ENCODE measurements around the gene UNC5CL. TPM values are rescaled to one million over a fixed set of nuclear protein-coding genes. Genes with fewer than 3 reads are reported as not detected.

Gene UNC5CL
- total and polyA plus RNA-seq, 2 experiments from 2014 or later, result 0.87 to 1.2 TPM

DNA sequence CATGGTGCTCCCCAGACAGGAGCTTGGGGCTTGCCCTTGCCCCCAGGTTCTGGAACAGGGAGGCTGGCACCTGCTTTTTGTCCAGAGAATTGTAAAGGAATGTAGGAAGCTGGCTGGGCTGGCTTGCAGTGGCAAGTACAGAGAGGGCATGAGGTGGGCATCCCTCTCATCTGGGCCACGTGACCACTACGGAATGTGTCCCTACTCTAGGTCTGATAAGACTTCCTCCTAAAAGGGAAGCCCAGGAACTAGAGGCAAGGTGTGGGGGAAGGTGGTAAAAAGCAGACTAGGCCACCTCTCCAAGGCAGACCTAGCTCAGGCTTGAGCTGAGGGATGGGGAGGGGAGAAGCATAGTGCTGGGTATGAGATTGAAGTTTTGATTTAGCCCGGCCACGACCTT is 38.8 kb downstream of the UNC5CL start:
- peaks cover 8% of the 10 kb centered on the region for H3K27me3 Mint-ChIP-seq (ENCODE audit: insufficient read depth, low read depth, poor library complexity)
- Histone ChIP-seq H3F3A (replicated peaks; ENCODE audit: low read depth) (peaks cover 9% of the 10 kb centered on the region), H3K4me2 (no peak overlapping the region), H3K9me2 (ENCODE audit: insufficient read depth) (peaks cover 12% of the 10 kb centered on the region), H4K20me1 (replicated peaks; ENCODE audit: insufficient read depth) (no peaks in the 10 kb centered on the region), H3K36me3 (ENCODE audit: insufficient read depth) (no peaks in the 10 kb centered on the region), H3K27ac (ENCODE audit: low read depth) (no peak overlapping the region), H3K4me1 (ENCODE audit: insufficient read depth) (peaks cover 37% of the 10 kb centered on the region), H3K79me2 (replicated peaks; ENCODE audit: insufficient read depth) (no peaks in the 10 kb centered on the region), H3K27me3 (ENCODE audit: insufficient read depth) (no peaks in the 10 kb centered on the region), H2AFZ (no peak overlapping the region), H3K4me3 (no peak overlapping the region)
- ATAC-seq, result no peak
- TF ChIP-seq CREB1 (CRISPR knock-in tag; IDR thresholded peaks at IDR 0.05; ENCODE audit: low read depth), result no peak
- TF ChIP-seq STAT1 (IDR thresholded peaks at IDR 0.05; ENCODE audit: unreplicated experiment), result no peak
- TF ChIP-seq ZNF114 (CRISPR knock-in tag; IDR thresholded peaks at IDR 0.05), result no peak
- no peak for TF ChIP-seq EZH2 (IDR thresholded peaks at IDR 0.05; ENCODE audit: low read depth, unreplicated experiment)
- TF ChIP-seq NANOG (IDR thresholded peaks at IDR 0.05; ENCODE audit: borderline replicate concordance), result no peak
- TF ChIP-seq, protein P1, sequence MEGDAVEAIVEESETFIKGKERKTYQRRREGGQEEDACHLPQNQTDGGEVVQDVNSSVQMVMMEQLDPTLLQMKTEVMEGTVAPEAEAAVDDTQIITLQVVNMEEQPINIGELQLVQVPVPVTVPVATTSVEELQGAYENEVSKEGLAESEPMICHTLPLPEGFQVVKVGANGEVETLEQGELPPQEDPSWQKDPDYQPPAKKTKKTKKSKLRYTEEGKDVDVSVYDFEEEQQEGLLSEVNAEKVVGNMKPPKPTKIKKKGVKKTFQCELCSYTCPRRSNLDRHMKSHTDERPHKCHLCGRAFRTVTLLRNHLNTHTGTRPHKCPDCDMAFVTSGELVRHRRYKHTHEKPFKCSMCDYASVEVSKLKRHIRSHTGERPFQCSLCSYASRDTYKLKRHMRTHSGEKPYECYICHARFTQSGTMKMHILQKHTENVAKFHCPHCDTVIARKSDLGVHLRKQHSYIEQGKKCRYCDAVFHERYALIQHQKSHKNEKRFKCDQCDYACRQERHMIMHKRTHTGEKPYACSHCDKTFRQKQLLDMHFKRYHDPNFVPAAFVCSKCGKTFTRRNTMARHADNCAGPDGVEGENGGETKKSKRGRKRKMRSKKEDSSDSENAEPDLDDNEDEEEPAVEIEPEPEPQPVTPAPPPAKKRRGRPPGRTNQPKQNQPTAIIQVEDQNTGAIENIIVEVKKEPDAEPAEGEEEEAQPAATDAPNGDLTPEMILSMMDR (conservative IDR thresholded peaks at IDR 0.05; ENCODE audit: low read depth in 2 of 2), result no peak
- TF ChIP-seq, protein P2, sequence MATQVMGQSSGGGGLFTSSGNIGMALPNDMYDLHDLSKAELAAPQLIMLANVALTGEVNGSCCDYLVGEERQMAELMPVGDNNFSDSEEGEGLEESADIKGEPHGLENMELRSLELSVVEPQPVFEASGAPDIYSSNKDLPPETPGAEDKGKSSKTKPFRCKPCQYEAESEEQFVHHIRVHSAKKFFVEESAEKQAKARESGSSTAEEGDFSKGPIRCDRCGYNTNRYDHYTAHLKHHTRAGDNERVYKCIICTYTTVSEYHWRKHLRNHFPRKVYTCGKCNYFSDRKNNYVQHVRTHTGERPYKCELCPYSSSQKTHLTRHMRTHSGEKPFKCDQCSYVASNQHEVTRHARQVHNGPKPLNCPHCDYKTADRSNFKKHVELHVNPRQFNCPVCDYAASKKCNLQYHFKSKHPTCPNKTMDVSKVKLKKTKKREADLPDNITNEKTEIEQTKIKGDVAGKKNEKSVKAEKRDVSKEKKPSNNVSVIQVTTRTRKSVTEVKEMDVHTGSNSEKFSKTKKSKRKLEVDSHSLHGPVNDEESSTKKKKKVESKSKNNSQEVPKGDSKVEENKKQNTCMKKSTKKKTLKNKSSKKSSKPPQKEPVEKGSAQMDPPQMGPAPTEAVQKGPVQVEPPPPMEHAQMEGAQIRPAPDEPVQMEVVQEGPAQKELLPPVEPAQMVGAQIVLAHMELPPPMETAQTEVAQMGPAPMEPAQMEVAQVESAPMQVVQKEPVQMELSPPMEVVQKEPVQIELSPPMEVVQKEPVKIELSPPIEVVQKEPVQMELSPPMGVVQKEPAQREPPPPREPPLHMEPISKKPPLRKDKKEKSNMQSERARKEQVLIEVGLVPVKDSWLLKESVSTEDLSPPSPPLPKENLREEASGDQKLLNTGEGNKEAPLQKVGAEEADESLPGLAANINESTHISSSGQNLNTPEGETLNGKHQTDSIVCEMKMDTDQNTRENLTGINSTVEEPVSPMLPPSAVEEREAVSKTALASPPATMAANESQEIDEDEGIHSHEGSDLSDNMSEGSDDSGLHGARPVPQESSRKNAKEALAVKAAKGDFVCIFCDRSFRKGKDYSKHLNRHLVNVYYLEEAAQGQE (IDR thresholded peaks at IDR 0.05; ENCODE audit: unreplicated experiment), result no peak
- TF ChIP-seq ZNF331 (CRISPR knock-in tag; IDR thresholded peaks at IDR 0.05; ENCODE audit: low read depth), result no peak
- TF ChIP-seq, protein P3, sequence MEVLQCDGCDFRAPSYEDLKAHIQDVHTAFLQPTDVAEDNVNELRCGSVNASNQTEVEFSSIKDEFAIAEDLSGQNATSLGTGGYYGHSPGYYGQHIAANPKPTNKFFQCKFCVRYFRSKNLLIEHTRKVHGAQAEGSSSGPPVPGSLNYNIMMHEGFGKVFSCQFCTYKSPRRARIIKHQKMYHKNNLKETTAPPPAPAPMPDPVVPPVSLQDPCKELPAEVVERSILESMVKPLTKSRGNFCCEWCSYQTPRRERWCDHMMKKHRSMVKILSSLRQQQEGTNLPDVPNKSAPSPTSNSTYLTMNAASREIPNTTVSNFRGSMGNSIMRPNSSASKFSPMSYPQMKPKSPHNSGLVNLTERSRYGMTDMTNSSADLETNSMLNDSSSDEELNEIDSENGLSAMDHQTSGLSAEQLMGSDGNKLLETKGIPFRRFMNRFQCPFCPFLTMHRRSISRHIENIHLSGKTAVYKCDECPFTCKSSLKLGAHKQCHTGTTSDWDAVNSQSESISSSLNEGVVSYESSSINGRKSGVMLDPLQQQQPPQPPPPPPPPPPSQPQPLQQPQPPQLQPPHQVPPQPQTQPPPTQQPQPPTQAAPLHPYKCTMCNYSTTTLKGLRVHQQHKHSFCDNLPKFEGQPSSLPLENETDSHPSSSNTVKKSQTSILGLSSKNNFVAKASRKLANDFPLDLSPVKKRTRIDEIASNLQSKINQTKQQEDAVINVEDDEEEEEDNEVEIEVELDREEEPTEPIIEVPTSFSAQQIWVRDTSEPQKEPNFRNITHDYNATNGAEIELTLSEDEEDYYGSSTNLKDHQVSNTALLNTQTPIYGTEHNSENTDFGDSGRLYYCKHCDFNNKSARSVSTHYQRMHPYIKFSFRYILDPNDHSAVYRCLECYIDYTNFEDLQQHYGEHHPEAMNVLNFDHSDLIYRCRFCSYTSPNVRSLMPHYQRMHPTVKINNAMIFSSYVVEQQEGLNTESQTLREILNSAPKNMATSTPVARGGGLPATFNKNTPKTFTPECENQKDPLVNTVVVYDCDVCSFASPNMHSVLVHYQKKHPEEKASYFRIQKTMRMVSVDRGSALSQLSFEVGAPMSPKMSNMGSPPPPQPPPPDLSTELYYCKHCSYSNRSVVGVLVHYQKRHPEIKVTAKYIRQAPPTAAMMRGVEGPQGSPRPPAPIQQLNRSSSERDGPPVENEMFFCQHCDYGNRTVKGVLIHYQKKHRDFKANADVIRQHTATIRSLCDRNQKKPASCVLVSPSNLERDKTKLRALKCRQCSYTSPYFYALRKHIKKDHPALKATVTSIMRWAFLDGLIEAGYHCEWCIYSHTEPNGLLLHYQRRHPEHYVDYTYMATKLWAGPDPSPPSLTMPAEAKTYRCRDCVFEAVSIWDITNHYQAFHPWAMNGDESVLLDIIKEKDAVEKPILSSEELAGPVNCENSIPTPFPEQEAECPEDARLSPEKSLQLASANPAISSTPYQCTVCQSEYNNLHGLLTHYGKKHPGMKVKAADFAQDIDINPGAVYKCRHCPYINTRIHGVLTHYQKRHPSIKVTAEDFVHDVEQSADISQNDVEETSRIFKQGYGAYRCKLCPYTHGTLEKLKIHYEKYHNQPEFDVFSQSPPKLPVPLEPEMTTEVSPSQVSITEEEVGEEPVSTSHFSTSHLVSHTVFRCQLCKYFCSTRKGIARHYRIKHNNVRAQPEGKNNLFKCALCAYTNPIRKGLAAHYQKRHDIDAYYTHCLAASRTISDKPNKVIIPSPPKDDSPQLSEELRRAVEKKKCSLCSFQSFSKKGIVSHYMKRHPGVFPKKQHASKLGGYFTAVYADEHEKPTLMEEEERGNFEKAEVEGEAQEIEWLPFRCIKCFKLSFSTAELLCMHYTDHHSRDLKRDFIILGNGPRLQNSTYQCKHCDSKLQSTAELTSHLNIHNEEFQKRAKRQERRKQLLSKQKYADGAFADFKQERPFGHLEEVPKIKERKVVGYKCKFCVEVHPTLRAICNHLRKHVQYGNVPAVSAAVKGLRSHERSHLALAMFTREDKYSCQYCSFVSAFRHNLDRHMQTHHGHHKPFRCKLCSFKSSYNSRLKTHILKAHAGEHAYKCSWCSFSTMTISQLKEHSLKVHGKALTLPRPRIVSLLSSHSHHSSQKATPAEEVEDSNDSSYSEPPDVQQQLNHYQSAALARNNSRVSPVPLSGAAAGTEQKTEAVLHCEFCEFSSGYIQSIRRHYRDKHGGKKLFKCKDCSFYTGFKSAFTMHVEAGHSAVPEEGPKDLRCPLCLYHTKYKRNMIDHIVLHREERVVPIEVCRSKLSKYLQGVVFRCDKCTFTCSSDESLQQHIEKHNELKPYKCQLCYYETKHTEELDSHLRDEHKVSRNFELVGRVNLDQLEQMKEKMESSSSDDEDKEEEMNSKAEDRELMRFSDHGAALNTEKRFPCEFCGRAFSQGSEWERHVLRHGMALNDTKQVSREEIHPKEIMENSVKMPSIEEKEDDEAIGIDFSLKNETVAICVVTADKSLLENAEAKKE (CRISPR knock-in tag; IDR thresholded peaks at IDR 0.05), result no peak
- no peak for TF ChIP-seq EZH2phosphoT487 (IDR thresholded peaks at IDR 0.05; ENCODE audit: unreplicated experiment)
- TF ChIP-seq, protein P4, sequence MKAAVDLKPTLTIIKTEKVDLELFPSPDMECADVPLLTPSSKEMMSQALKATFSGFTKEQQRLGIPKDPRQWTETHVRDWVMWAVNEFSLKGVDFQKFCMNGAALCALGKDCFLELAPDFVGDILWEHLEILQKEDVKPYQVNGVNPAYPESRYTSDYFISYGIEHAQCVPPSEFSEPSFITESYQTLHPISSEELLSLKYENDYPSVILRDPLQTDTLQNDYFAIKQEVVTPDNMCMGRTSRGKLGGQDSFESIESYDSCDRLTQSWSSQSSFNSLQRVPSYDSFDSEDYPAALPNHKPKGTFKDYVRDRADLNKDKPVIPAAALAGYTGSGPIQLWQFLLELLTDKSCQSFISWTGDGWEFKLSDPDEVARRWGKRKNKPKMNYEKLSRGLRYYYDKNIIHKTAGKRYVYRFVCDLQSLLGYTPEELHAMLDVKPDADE (IDR thresholded peaks at IDR 0.05), result no peak
- no peak for TF ChIP-seq JUNB (IDR thresholded peaks at IDR 0.05; ENCODE audit: unreplicated experiment)
- no peak for TF ChIP-seq POLR2AphosphoS5 (IDR thresholded peaks at IDR 0.05; ENCODE audit: low read depth)
- H3K4me3 Mint-ChIP-seq, result no peak overlapping the region
- H3K27ac Mint-ChIP-seq, result no peak overlapping the region
- H3K9me3 Mint-ChIP-seq, result no peaks in the 10 kb centered on the region
- H3K36me3 Mint-ChIP-seq (ENCODE audit: low read depth), result no peaks in the 10 kb centered on the region; the same call in 2 of the 3 replicates
- H3K4me1 Mint-ChIP-seq, result peaks cover 59% of the 10 kb centered on the region
- no peak for DNase-seq (ENCODE audit: low spot score)

Data from GM23338 (cell line).